ENCODE measurements around the gene OR5D18. TPM values are rescaled to one million over a fixed set of nuclear protein-coding genes. Genes with fewer than 3 reads are reported as not detected.

OR5D18 gene
- polyA plus RNA-seq, 3 donors from 2014 or later: not detected

Other genes with a start within 250 kb of the OR5D18 start
- not detected for gene OR4C16, start 247.5 kb upstream of the OR5D18 start, polyA plus RNA-seq
- gene OR4C11, start 212.0 kb upstream of the OR5D18 start, polyA plus RNA-seq: not detected
- gene OR4P4, start 184.5 kb upstream of the OR5D18 start, polyA plus RNA-seq: not detected
- not detected for gene OR4S2, start 171.3 kb upstream of the OR5D18 start, polyA plus RNA-seq
- gene OR4C6, start 157.4 kb upstream of the OR5D18 start, polyA plus RNA-seq: not detected
- gene OR5D13, start 46.2 kb upstream of the OR5D18 start, polyA plus RNA-seq: not detected
- not detected for gene OR5D14, start 24.1 kb upstream of the OR5D18 start, polyA plus RNA-seq
- not detected for gene OR5L1, start 8.3 kb upstream of the OR5D18 start, polyA plus RNA-seq
- not detected for gene OR5L2, start 7.6 kb downstream of the OR5D18 start, polyA plus RNA-seq
- gene OR5D16, start 19.1 kb downstream of the OR5D18 start, polyA plus RNA-seq: not detected
- gene TRIM51, start 63.7 kb downstream of the OR5D18 start, polyA plus RNA-seq: not detected
- gene OR5W2, start 95.0 kb downstream of the OR5D18 start, polyA plus RNA-seq: not detected
- gene OR5I1, start 116.8 kb downstream of the OR5D18 start, polyA plus RNA-seq: not detected
- gene OR10AG1, start 150.3 kb downstream of the OR5D18 start, polyA plus RNA-seq: not detected
- not detected for gene OR5F1, start 175.0 kb downstream of the OR5D18 start, polyA plus RNA-seq
- not detected for gene OR5AS1, start 208.0 kb downstream of the OR5D18 start, polyA plus RNA-seq